GM13976 (cell line): ENCODE measurements around the gene CACTIN.
"Not testable (repeated sequence)": the region's sequence is repeated elsewhere in the genome, so short reads cannot be mapped to it uniquely, and the experiment has no call there.

Experiments
- DNase-seq: peaks from one replicate; pipeline ENCODE4 v3.0.0; 2012; ENCODE audit warnings: low spot score
- CTCF ChIP-seq: IDR thresholded peaks from 2 replicates; pipeline ENCODE4 v1.5.1; 2012; ENCODE audit warnings: borderline replicate concordance, mild to moderate bottlenecking; ENCODE audit not compliant: insufficient read depth; ENCODE audit errors: extremely low read depth, missing control alignments, control extremely low read depth
- in situ Hi-C: fragments of 300-500 bp; cut with MboI; formaldehyde crosslinking; loops from one replicate; pipeline ENCODE4 v1.12.0; 2022; ENCODE audit warnings: low sequenced_read_pairs, mixed read lengths, inconsistent platforms; ENCODE audit not compliant: unreplicated experiment

CACTIN gene

GRCh38 chr19:3586707-3587346 lies 39.8 kb downstream of the CACTIN start:
- no peak for TF ChIP-seq CTCF
- in situ Hi-C loops: no loop called here
- DNase-seq: no peak

- TF ChIP-seq CTCF: peak; percentile 38
- DNase-seq: peak; percentile 81
- in situ Hi-C loops: no loop called here
Observed at GRCh38 chr19:3586127-3586626, 40.4 kb downstream of the CACTIN start.

- DNase-seq: no peak
- in situ Hi-C loops: no loop called here
- TF ChIP-seq CTCF: no peak
Observed at GRCh38 chr19:3585301-3586126, 41.1 kb downstream of the CACTIN start, which contains the start of gene GIPC3. TSS of gene GIPC3 (plus strand) at chr19:3585478. CDS start at chr19:3585598, 120 bp downstream.

- in situ Hi-C loops, DNase-seq: not testable (repeated sequence)
Observed at GRCh38 chr19:3584036-3584802, 42.4 kb downstream of the CACTIN start.

GRCh38 chr19:3581792-3582191 lies 44.8 kb downstream of the CACTIN start:
- in situ Hi-C loops, DNase-seq: not testable (repeated sequence)

- in situ Hi-C loops: no loop called here
- no peak for TF ChIP-seq CTCF
- no peak for DNase-seq
Observed at GRCh38 chr19:3580156-3580934, 46.2 kb downstream of the CACTIN start.

GRCh38 chr19:3578390-3578789 lies 48.2 kb downstream of the CACTIN start:
- no peak for TF ChIP-seq CTCF
- no peak for DNase-seq
- in situ Hi-C loops: no loop called here
